ENCODE results near the gene PLA2R1. TPM values are rescaled to one million over a fixed set of nuclear protein-coding genes. Genes with fewer than 3 reads are reported as not detected.
A peak's percentile ranks its signal among the peaks of the same experiment; 100 is the strongest.

PLA2R1 gene
- total RNA-seq, 1 donor from 2014 or later: 31.6 TPM

GRCh38 chr2:159908623-159909022 lies 153.8 kb downstream of the PLA2R1 start:
- no peak for ATAC-seq

GRCh38 chr2:159907909-159908308 lies 154.5 kb downstream of the PLA2R1 start:
- intact Hi-C loops (cut with DNase I): no loop called here
- no peak for DNase-seq (ENCODE audit: low spot score)
- no peak for ATAC-seq

More at GRCh38 chr2:159908623-159909022, 153.8 kb downstream of the PLA2R1 start:
- no peak for DNase-seq (ENCODE audit: low spot score)
- intact Hi-C loops (cut with DNase I): no loop called here

GRCh38 chr2:159905926-159906714 lies 156.3 kb downstream of the PLA2R1 start:
- intact Hi-C loops (cut with DNase I): no loop called here
- DNase-seq (ENCODE audit: low spot score) (no peak), ATAC-seq (no peak)

- intact Hi-C loops (cut with DNase I): no loop called here
- ATAC-seq: peak; percentile 62
- peak; percentile 61 for DNase-seq (ENCODE audit: low spot score)
Measured at GRCh38 chr2:159904959-159905305, 157.5 kb downstream of the PLA2R1 start.

- DNase-seq (ENCODE audit: low spot score) (peak; percentile 64), ATAC-seq (peak; percentile 83)
- intact Hi-C loops (cut with DNase I): no loop called here
Measured at GRCh38 chr2:159904127-159904958, 158.1 kb downstream of the PLA2R1 start, which contains the start of gene LY75. Gene LY75, minus strand, starts transcription at chr2:159904756.

GRCh38 chr2:159903443-159904126 lies 158.8 kb downstream of the PLA2R1 start:
- DNase-seq (ENCODE audit: low spot score) (no peak), ATAC-seq (peak; percentile 67)
- intact Hi-C loops (cut with DNase I): no loop called here

- no peak for ATAC-seq
- intact Hi-C loops (cut with DNase I): no loop called here
- no peak for DNase-seq (ENCODE audit: low spot score)
Measured at GRCh38 chr2:159902722-159903121, 159.7 kb downstream of the PLA2R1 start.

- no peak for ATAC-seq
- DNase-seq (ENCODE audit: low spot score): no peak
- intact Hi-C loops (cut with DNase I): no loop called here
Measured at GRCh38 chr2:159900343-159900742, 162.1 kb downstream of the PLA2R1 start.

- intact Hi-C loops (cut with DNase I): no loop called here
- no peak for DNase-seq (ENCODE audit: low spot score)
- ATAC-seq: no peak
Measured at GRCh38 chr2:159898441-159898840, 164.0 kb downstream of the PLA2R1 start.

GRCh38 chr2:159897720-159898119 lies 164.7 kb downstream of the PLA2R1 start:
- no peak for ATAC-seq
- DNase-seq (ENCODE audit: low spot score): no peak
- intact Hi-C loops (cut with DNase I): no loop called here

- ATAC-seq: no peak
- DNase-seq (ENCODE audit: low spot score): no peak
- intact Hi-C loops (cut with DNase I): no loop called here
Measured at GRCh38 chr2:159897081-159897480, 165.3 kb downstream of the PLA2R1 start.

GRCh38 chr2:159895258-159896065 lies 167.0 kb downstream of the PLA2R1 start:
- ATAC-seq (no peak), DNase-seq (ENCODE audit: low spot score) (no peak)
- intact Hi-C loops (cut with DNase I): no loop called here

GRCh38 chr2:159894145-159894838 lies 168.1 kb downstream of the PLA2R1 start:
- ATAC-seq (no peak), DNase-seq (ENCODE audit: low spot score) (no peak)
- intact Hi-C loops (cut with DNase I): no loop called here

GRCh38 chr2:159892990-159893810 lies 169.2 kb downstream of the PLA2R1 start:
- peak; percentile 28 for ATAC-seq
- no peak for DNase-seq (ENCODE audit: low spot score)
- intact Hi-C loops (cut with DNase I): no loop called here

GRCh38 chr2:159891917-159892730 lies 170.3 kb downstream of the PLA2R1 start:
- no peak for DNase-seq (ENCODE audit: low spot score)
- intact Hi-C loops (cut with DNase I): no loop called here

GRCh38 chr2:159891267-159891588 lies 171.2 kb downstream of the PLA2R1 start:
- intact Hi-C loops (cut with DNase I): no loop called here
- no peak for DNase-seq (ENCODE audit: low spot score)
- no peak for ATAC-seq

More at GRCh38 chr2:159891917-159892730, 170.3 kb downstream of the PLA2R1 start:
- no peak for ATAC-seq

Data from sciatic nerve (tissue), 2 donors.